SU-DHL-6 (cell line): ENCODE measurements around the gene SPINT2.

ENCODE experiments used
- H2AFZ ChIP-seq: fragments of 200-600 bp; sonication (generic); 2 replicates; pipeline ENCODE4 v1.6.1; 2014; ENCODE audit warnings: low read depth, mild to moderate bottlenecking, moderate library complexity, mixed read lengths, antibody characterized with exemption, low read length; ENCODE audit not compliant: severe bottlenecking
- H3F3A ChIP-seq: fragments of 200-600 bp; shearing (Covaris generic); 2 replicates; pipeline ENCODE4 v1.6.0; 2016; ENCODE audit warnings: antibody characterized with exemption, mild to moderate bottlenecking; ENCODE audit not compliant: insufficient read depth
- H3K27ac ChIP-seq: fragments of 200-600 bp; sonication (generic); 2 replicates; pipeline ENCODE4 v1.5.1; 2016; ENCODE audit warnings: low read depth, mild to moderate bottlenecking, low read length, moderate library complexity, mixed read lengths
- H3K27me3 ChIP-seq: fragments of 200-600 bp; sonication (generic), shearing (Covaris generic); 2 replicates; pipeline ENCODE4 v1.6.0; 2014; ENCODE audit warnings: mild to moderate bottlenecking, low read length
- H3K36me3 ChIP-seq: fragments of 200-600 bp; sonication (generic); 2 replicates; pipeline ENCODE4 v1.6.1; 2014; ENCODE audit warnings: mild to moderate bottlenecking, low read length, mixed read lengths
- H3K4me2 ChIP-seq: fragments of 300-600, 200-600 bp; shearing (Covaris generic), sonication (generic); 2 replicates; pipeline ENCODE4 v1.6.0; 2014; ENCODE audit warnings: low read length, low read depth, mild to moderate bottlenecking; ENCODE audit not compliant: poor library complexity, severe bottlenecking
- H3K4me3 ChIP-seq: fragments of 200-600 bp; sonication (generic); 2 replicates; pipeline ENCODE4 v1.5.1; 2014; ENCODE audit warnings: antibody characterized with exemption, low read length, mild to moderate bottlenecking, mixed read lengths; ENCODE audit not compliant: insufficient read depth, poor library complexity, severe bottlenecking
- H3K79me2 ChIP-seq: fragments of 200-600 bp; sonication (generic); 2 replicates; pipeline ENCODE4 v1.6.1; 2014; ENCODE audit warnings: mild to moderate bottlenecking, low read length, moderate library complexity; ENCODE audit not compliant: insufficient read depth
- H3K9ac ChIP-seq: fragments of 200-600 bp; sonication (generic); 2 replicates; pipeline ENCODE4 v1.7.0; 2014; ENCODE audit warnings: mild to moderate bottlenecking, low read length
- H3K9me2 ChIP-seq: fragments of 200-600 bp; sonication (generic); replicated peaks from 2 replicates; pipeline ENCODE4 v1.6.1; 2014; ENCODE audit warnings: low read length; ENCODE audit not compliant: insufficient read depth
- H3K9me3 ChIP-seq: fragments of 200-600 bp; sonication (generic); 2 replicates; pipeline ENCODE4 v1.6.1; 2014; ENCODE audit warnings: low read length, mixed read lengths; ENCODE audit not compliant: insufficient read depth
- H4K20me1 ChIP-seq: fragments of 200-600 bp; sonication (generic); 2 replicates; pipeline ENCODE4 v1.6.1; 2014; ENCODE audit warnings: low read depth, mild to moderate bottlenecking, antibody characterized with exemption, low read length, moderate library complexity, mixed read lengths
- CTCF ChIP-seq: fragments of 200-600 bp; sonication (generic); IDR thresholded peaks from one replicate; pipeline ENCODE4 v1.5.1; 2017; ENCODE audit warnings: antibody characterized with exemption, mild to moderate bottlenecking, low read length, moderate library complexity; ENCODE audit not compliant: insufficient read depth, poor library complexity, severe bottlenecking
- EZH2phosphoT487 ChIP-seq: fragments of 200-600 bp; sonication (generic), shearing (Covaris generic); conservative IDR thresholded peaks from 2 replicates; pipeline ENCODE4 v1.6.1; 2018; ENCODE audit warnings: mild to moderate bottlenecking, antibody characterized with exemption, low read length, moderate library complexity, mixed read lengths

Gene SPINT2

GRCh38 chr19:38309615-38310278 is 45.4 kb downstream of the SPINT2 start:
- Histone ChIP-seq H3K9me3 (no peaks in the 10 kb centered on the region), H3K9ac (no peak overlapping the region), H3K27me3 (no peaks in the 10 kb centered on the region), H3F3A (no peaks in the 10 kb centered on the region; the same call in 1 of the 2 replicates), H3K4me3 (no peak overlapping the region), H4K20me1 (no peaks in the 10 kb centered on the region), H2AFZ (no peak overlapping the region), H3K9me2 (no peaks in the 10 kb centered on the region), H3K36me3 (no peaks in the 10 kb centered on the region), H3K79me2 (0 out of 2 replicates have a peak, but pooled peaks cover 4% of the 10 kb centered on the region), H3K4me2 (no peak overlapping the region), H3K27ac (no peak overlapping the region)
- TF ChIP-seq EZH2phosphoT487 (no peak), CTCF (no peak)

GRCh38 chr19:38310279-38310670 is 45.9 kb downstream of the SPINT2 start:
- H2AFZ ChIP-seq, result no peak overlapping the region
- no peaks in the 10 kb centered on the region for H3K36me3 ChIP-seq
- no peaks in the 10 kb centered on the region for H3K9me2 ChIP-seq
- H3K27ac ChIP-seq, result no peak overlapping the region
- no peaks in the 10 kb centered on the region for H4K20me1 ChIP-seq
- no peak overlapping the region for H3K9ac ChIP-seq
- H3K27me3 ChIP-seq, result no peaks in the 10 kb centered on the region
- no peaks in the 10 kb centered on the region for H3K9me3 ChIP-seq
- no peak overlapping the region for H3K4me2 ChIP-seq
- no peak overlapping the region for H3K4me3 ChIP-seq
- peaks cover 1% of the 10 kb centered on the region; the same call in 1 of the 2 replicates for H3F3A ChIP-seq
- 0 out of 2 replicates have a peak, but pooled peaks cover 7% of the 10 kb centered on the region for H3K79me2 ChIP-seq
- TF ChIP-seq EZH2phosphoT487, result no peak
- no peak for TF ChIP-seq CTCF

- Histone ChIP-seq H3F3A (peaks cover 3% of the 10 kb centered on the region; the same call in 1 of the 2 replicates), H3K27me3 (no peaks in the 10 kb centered on the region), H3K9me3 (no peaks in the 10 kb centered on the region), H3K27ac (no peak overlapping the region), H3K9ac (no peak overlapping the region), H3K9me2 (no peaks in the 10 kb centered on the region), H3K4me3 (no peak overlapping the region), H4K20me1 (no peaks in the 10 kb centered on the region), H3K79me2 (0 out of 2 replicates have a peak, but pooled peaks cover 8% of the 10 kb centered on the region), H3K36me3 (no peaks in the 10 kb centered on the region), H2AFZ (no peak overlapping the region), H3K4me2 (no peak overlapping the region)
- TF ChIP-seq CTCF (no peak), EZH2phosphoT487 (no peak)
These were observed 46.6 kb downstream of the SPINT2 start for GRCh38 chr19:38310986-38311385.
